Duodenal mucosa (tissue), 2 donors: ENCODE data around the gene PDE8B.

ENCODE experiments used
- H3K27ac ChIP-seq: one replicate; pipeline ENCODE4 v1.7.0; 2013; ENCODE audit warnings: low read depth, low read length
- H3K27me3 ChIP-seq, 2 donors: one replicate each; pipeline ENCODE4 v1.7.0; 2013; ENCODE audit warnings: low read length in 2 of 2, control low read depth in 1 of 2; ENCODE audit not compliant: insufficient read depth in 2 of 2, control insufficient read depth in 1 of 2
- H3K36me3 ChIP-seq, 2 donors: one replicate each; pipeline ENCODE4 v1.7.0; 2013; ENCODE audit warnings: low read length in 2 of 2, control low read depth in 1 of 2; ENCODE audit not compliant: insufficient read depth in 2 of 2, control insufficient read depth in 1 of 2
- H3K4me1 ChIP-seq, 2 donors: one replicate each; pipeline ENCODE4 v1.7.0; 2013; ENCODE audit warnings: low read length in 2 of 2, control low read depth in 1 of 2; ENCODE audit not compliant: insufficient read depth in 2 of 2, control insufficient read depth in 1 of 2
- H3K4me3 ChIP-seq, 2 donors: one replicate each; pipeline ENCODE4 v1.7.0; 2013; ENCODE audit warnings: low read length in 2 of 2, low read depth in 1 of 2
- H3K9ac ChIP-seq, 2 donors: one replicate each; pipeline ENCODE4 v1.7.0; 2013; ENCODE audit warnings: low read length in 2 of 2, low read depth in 1 of 2
- H3K9me3 ChIP-seq, 2 donors: one replicate each; pipeline ENCODE4 v1.7.0; 2013; ENCODE audit warnings: low read length in 2 of 2, control low read depth in 1 of 2; ENCODE audit not compliant: control insufficient read depth in 1 of 2

PDE8B gene

DNA sequence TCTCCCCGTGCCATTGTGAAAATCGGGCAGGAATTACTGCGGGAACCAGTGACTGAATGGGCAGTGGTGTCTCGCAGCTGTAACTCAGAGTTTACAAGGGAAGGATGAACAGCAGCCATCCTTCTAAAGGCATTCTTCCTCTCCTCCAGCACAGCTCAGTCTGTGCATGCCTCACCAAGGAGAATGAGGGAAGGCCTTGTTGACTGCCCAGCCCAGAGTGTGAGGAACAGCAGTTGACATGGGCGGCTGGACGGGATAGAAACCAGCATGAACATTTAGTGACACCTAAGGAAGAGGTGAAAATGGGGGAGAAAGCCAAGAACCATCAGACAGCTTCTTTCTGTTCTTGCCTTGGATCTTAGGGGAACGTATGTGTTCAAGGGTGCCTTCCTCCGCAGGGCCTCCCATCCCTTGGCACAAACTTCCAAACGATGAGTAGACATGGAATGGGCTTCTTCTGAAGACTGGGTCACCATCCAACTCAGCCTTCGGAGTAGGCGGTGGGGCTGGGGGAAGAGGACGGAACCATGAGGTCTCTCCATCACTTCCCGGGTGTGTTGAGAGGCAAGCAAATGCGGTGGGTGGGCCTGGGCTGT lies 887 bp upstream of the PDE8B start:
- Histone ChIP-seq H3K36me3 (no peaks in the 10 kb centered on the region), H3K9ac (no peak overlapping the region), H3K4me3 (no peak overlapping the region), H3K9me3 (no peaks in the 10 kb centered on the region), H3K27ac (no peak overlapping the region), H3K27me3 (peaks cover 37 to 45% of the 10 kb centered on the region in 2 donors), H3K4me1 (peaks cover 7% of the 10 kb centered on the region in 2 donors)

DNA sequence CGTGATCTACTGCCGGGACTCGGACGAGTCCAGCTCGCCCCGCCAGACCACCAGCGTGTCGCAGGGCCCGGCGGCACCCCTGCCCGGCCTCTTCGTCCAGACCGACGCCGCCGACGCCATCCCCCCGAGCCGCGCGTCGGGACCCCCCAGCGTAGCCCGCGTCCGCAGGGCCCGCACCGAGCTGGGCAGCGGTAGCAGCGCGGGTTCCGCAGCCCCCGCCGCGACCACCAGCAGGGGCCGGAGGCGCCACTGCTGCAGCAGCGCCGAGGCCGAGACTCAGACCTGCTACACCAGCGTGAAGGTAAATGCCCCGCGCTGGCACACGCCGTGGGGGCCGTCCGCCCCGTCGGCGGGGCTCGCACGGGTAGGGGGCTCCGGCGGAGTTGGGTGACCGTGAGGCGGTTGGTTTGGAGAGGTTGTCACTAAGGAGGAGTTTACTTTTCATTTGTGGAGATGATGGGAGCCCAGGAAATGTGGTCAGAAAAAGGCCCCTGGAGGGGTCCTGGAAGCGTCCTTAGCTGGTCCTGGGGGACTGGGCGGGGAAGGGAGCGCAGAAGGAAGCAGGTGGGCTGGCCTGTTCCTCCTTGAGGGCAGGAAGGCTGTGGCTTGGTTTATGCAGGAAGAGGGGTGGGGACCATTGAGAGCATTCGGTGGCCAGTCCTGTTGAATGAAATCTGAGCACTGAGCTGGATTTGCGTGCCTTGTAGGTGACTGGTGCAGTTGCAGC lies 647 bp downstream of the PDE8B start:
- Histone ChIP-seq H3K27ac (no peak overlapping the region), H3K36me3 (no peaks in the 10 kb centered on the region), H3K9me3 (no peaks in the 10 kb centered on the region), H3K27me3 (peaks cover 37 to 45% of the 10 kb centered on the region in 2 donors), H3K9ac (peak overlapping the region in 1 of 2 donors; percentile 20), H3K4me1 (peaks cover 7% of the 10 kb centered on the region in 2 donors), H3K4me3 (peak overlapping the region; percentile 54 to 57)

DNA sequence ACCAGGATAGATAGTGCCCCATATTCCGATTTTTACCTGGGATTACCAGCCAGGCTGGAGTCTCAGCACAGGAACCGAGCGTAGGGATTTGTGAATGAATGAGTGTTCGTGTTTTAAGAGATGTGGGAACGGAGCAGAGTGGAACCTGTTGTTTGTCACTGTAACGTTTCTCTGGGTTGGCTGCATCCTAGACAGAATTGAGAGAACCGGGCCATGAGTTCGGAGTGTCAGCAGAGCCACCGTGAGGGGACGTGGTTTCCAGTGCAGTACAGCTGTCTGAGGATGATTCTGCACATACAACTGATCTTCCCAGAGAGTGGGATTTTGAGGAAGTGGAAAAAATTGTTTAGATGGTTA lies 1.2 kb downstream of the PDE8B start:
- H3K4me3 ChIP-seq: peak overlapping the region; percentile 54 to 57
- H3K27ac ChIP-seq: no peak overlapping the region
- no peaks in the 10 kb centered on the region for H3K36me3 ChIP-seq
- peaks cover 37 to 45% of the 10 kb centered on the region in 2 donors for H3K27me3 ChIP-seq
- H3K9me3 ChIP-seq: no peaks in the 10 kb centered on the region
- no peak overlapping the region for H3K9ac ChIP-seq
- peaks cover 7% of the 10 kb centered on the region in 2 donors for H3K4me1 ChIP-seq

DNA sequence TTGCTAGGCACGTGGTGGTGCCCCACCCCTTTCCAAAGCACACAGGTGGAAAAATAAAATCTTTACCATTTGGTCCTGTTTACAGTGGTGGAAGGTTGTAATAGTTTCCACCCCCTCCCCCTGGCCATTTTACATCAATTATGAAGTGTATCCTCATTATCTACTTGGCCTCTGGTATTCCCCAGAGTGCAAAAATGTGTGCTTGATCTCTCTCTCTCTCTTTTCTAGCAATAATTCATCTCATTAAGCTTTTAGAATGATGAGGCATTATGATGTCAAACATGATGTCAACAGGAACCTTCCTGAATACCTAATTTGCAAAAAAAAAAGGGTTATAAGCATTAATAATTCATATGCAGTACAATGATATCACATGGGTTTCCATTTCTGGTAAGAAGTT lies 3.1 kb downstream of the PDE8B start:
- Histone ChIP-seq H3K27ac (no peak overlapping the region), H3K4me1 (peaks cover 7% of the 10 kb centered on the region in 2 donors), H3K36me3 (no peaks in the 10 kb centered on the region), H3K27me3 (peaks cover 33 to 43% of the 10 kb centered on the region in 2 donors), H3K9ac (no peak overlapping the region), H3K4me3 (no peak overlapping the region), H3K9me3 (no peaks in the 10 kb centered on the region)

DNA sequence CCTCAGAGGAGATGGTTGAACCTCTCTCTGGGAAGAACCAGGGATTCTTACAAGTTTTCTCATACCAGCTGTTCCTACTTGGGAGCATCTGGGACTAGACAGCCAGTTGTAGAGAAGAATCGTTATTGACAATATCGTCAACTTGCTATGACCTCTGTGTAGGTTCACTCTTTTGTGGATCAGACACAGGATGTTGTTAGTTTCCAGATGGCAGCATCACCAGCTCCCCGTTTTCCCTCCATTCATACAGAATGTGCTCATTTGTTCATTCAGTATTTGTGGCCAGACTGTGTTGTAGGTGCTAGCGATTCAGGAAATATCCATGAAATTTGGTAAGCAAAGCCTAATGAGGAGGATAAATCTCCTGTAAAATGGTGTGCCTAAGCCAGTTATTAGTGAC lies 3.7 kb downstream of the PDE8B start:
- Histone ChIP-seq H3K27me3 (peaks cover 29 to 39% of the 10 kb centered on the region in 2 donors), H3K9ac (no peak overlapping the region), H3K36me3 (no peaks in the 10 kb centered on the region), H3K4me1 (peaks cover 7% of the 10 kb centered on the region in 2 donors), H3K9me3 (no peaks in the 10 kb centered on the region), H3K27ac (no peak overlapping the region), H3K4me3 (no peak overlapping the region)

DNA sequence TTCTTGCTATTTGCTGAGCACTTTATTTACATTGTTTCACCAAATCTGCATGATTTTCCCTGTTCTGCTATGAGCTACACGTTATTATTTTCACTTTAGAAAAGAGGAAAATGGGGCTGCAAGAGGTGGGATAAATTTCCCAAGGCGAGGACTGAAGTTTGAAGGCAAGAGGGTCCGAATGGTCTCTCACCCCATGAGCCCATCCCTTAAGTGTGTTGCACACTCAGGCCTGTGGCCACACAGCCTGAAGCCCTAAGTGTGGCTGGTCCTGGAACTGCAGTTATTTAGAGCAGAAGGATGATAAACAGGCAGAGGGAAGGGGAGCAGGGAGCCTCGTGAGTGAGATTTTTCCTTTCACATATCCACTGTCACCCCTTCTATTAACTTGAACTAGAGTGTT lies 7.8 kb downstream of the PDE8B start:
- Histone ChIP-seq H3K4me3 (no peak overlapping the region), H3K27ac (no peak overlapping the region), H3K4me1 (no peaks in the 10 kb centered on the region), H3K9me3 (no peaks in the 10 kb centered on the region), H3K27me3 (peaks cover 7 to 8% of the 10 kb centered on the region in 2 donors), H3K9ac (no peak overlapping the region), H3K36me3 (no peaks in the 10 kb centered on the region)

DNA sequence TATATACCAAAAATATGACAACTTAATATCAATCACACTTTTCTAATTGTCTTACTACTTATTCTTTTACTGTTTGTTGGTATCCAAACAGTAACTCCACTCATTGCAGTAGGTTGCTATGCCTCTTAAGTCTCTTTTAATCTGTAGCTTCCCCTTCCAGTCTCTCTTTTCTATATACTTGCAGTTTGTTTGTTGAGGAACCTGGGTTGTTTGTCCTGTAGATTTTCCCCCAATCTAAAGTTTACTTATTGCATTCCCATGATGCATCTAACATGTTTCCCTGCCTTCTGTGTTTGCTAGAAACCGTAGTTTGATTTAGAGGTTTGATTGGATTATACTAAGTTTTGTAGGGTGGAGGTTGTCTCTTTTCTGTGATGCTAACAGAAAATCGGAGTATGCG lies 10.6 kb downstream of the PDE8B start:
- no peaks in the 10 kb centered on the region for H3K27me3 ChIP-seq
- no peak overlapping the region for H3K27ac ChIP-seq
- no peaks in the 10 kb centered on the region for H3K36me3 ChIP-seq
- H3K4me3 ChIP-seq: no peak overlapping the region
- H3K4me1 ChIP-seq: no peaks in the 10 kb centered on the region
- no peaks in the 10 kb centered on the region for H3K9me3 ChIP-seq
- H3K9ac ChIP-seq: no peak overlapping the region

DNA sequence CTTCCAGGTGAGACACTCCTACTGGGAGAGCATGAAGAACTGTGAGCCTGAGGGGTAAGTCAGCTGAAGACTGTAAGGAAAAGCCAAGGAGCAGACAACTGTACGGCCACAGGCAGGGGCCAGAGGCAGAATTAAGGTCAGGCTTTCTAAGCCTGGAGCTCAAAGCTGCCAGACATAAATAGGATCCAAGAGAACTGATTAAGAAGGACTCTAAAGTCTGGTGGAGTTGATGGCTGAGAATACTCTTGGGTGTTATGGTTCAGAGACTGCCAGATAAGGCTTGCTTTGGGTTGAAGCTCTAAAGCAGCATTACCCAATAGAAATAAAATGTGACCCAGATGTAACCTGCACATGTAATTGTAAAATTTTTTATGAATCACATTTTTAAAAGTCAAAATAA lies 12.2 kb downstream of the PDE8B start:
- Histone ChIP-seq H3K4me1 (no peaks in the 10 kb centered on the region), H3K27me3 (no peaks in the 10 kb centered on the region), H3K27ac (no peak overlapping the region)

DNA sequence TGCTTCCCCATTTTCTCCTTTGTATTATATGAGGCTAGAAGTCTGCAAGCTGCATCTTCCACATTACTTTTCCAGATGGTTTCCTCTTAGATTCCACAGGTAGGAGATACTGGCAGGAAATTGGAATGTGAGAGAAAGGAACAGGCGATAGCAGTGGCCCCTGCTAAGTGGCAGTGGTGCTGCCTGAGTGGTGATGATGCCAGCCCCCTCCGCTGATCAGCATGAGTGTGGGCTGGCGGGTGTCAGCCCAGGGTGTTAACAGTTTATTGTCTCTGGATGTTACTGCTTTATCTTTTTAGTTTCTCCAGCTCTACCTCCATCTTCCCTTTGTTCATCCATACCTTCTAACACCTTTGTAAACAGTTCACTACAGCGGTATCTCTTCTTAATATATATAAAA lies 13.2 kb downstream of the PDE8B start:
- Histone ChIP-seq H3K9me3 (no peaks in the 10 kb centered on the region), H3K27ac (no peak overlapping the region), H3K4me3 (no peak overlapping the region), H3K4me1 (no peaks in the 10 kb centered on the region), H3K36me3 (no peaks in the 10 kb centered on the region), H3K9ac (no peak overlapping the region), H3K27me3 (peaks cover 0 to 5% of the 10 kb centered on the region in 2 donors)

More for the DNA sequence above, 12.2 kb downstream of the PDE8B start:
- Histone ChIP-seq H3K9ac (no peak overlapping the region), H3K4me3 (no peak overlapping the region), H3K9me3 (no peaks in the 10 kb centered on the region), H3K36me3 (no peaks in the 10 kb centered on the region)

DNA sequence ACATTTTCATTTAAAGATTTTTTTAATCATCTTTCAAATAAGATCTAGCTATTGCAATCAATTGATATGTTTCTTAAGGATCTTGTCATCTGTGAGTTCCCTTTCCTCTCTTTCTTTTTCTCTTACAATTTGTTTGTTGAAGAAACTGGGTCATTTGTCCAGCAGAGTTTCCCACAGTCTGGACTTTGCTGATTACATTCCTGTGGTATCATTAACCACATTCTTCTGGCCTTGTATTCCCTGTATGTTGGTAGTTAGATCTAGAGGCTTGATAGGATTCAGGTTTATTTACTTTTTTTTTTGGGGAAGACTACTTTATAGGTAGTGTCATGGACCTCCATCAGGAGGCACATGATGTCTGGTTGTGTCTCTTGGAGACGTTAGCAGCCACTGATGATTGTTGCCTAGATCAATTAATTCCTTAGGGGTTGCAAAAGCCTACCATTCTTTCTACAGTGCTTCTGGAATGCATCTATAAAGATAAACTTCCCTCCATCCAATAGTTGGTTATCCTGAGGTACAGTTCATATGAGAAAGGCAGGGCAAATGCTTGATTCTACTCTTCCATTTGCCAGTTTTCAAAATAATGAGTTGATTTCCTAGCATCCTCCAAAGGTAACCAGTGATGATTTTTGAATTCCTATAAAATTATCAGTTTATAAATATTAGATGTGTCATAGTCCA lies 14.3 kb downstream of the PDE8B start:
- Histone ChIP-seq H3K27me3 (peaks cover 0 to 5% of the 10 kb centered on the region in 2 donors), H3K9me3 (no peaks in the 10 kb centered on the region), H3K9ac (no peak overlapping the region), H3K36me3 (no peaks in the 10 kb centered on the region), H3K27ac (no peak overlapping the region), H3K4me1 (no peaks in the 10 kb centered on the region), H3K4me3 (no peak overlapping the region)
